B cell (primary cell): Measurements from ENCODE around the gene ESR1. TPM values are rescaled to one million over a fixed set of nuclear protein-coding genes. Genes with fewer than 3 reads are reported as not detected.

ENCODE experiments used
- ATAC-seq: fragments of 200-7000 bp; cut with Tn5 transposase; one replicate; pipeline ENCODE4 v1.10.0; 2021; ENCODE audit warnings: low read depth, mild to moderate bottlenecking, moderate number of reproducible peaks, moderate library complexity
- CTCF ChIA-PET: fragments of 350-600 bp; sonication (Branson Sonifier 250); formaldehyde crosslinking; loops from one replicate; lab custom pipeline; 2021; ENCODE audit warnings: antibody characterized with exemption, inconsistent platforms; lab: Charles Lee
- POLR2A ChIA-PET: fragments of 350-600 bp; sonication (Branson Sonifier 250); formaldehyde crosslinking; loops from one replicate; lab custom pipeline; 2021; ENCODE audit warnings: antibody characterized with exemption; lab: Charles Lee
- DNase-seq: peaks from one replicate; pipeline ENCODE4 v3.0.0; 2013
- H2AFZ ChIP-seq: 2 replicates; pipeline ENCODE4 v1.6.1; 2012; ENCODE audit warnings: mild to moderate bottlenecking, low read depth, low read length; ENCODE audit not compliant: insufficient read depth, poor library complexity, severe bottlenecking
- H3K27ac ChIP-seq, 2 donors: 1 replicate in 1 of 2; 2 replicates in 1 of 2; pipeline ENCODE4 v1.5.1; 2012 to 2013; ENCODE audit warnings: low read length in 2 of 2, mild to moderate bottlenecking in 2 of 2, moderate library complexity in 1 of 2
- H3K27me3 ChIP-seq, 4 experiments: fragments of 200-600 bp in 1 of 4; sonication (generic) in 1 of 4; replicated peaks in 1 of 4; 1 replicate in 2 of 4; 2 replicates in 2 of 4; pipeline versions ENCODE4 v1.6.1 to v1.7.0; 2013 to 2016; ENCODE audit warnings: low read length in 3 of 4, mild to moderate bottlenecking in 2 of 4, mixed read lengths in 1 of 4, moderate library complexity in 1 of 4; ENCODE audit not compliant: insufficient read depth in 4 of 4, control insufficient read depth in 3 of 4; ENCODE audit errors: control extremely low read depth in 1 of 4
- H3K36me3 ChIP-seq, 2 experiments: replicated peaks in 1 of 2; 1 replicate in 1 of 2; 2 replicates in 1 of 2; pipeline versions ENCODE4 v1.6.1 to v1.7.1; 2013; ENCODE audit warnings: low read length in 1 of 2; ENCODE audit not compliant: insufficient read depth in 2 of 2, control insufficient read depth in 1 of 2; ENCODE audit errors: control extremely low read depth in 1 of 2, extremely low read depth in 1 of 2
- H3K4me1 ChIP-seq, 2 donors: fragments of 200-600 bp in 1 of 2; sonication (generic) in 1 of 2; 1 replicate in 1 of 2; 2 replicates in 1 of 2; pipeline versions ENCODE4 v1.5.1 to v1.6.1; 2013 to 2017; ENCODE audit warnings: low read length in 2 of 2; ENCODE audit not compliant: control insufficient read depth in 2 of 2, insufficient read depth in 2 of 2
- H3K4me2 ChIP-seq: replicated peaks from 2 replicates; pipeline ENCODE3; 2012; ENCODE audit warnings: mild to moderate bottlenecking, low read depth, low read length; ENCODE audit not compliant: poor library complexity, severe bottlenecking
- H3K4me3 ChIP-seq, 5 experiments: fragments of 200-600 bp in 1 of 5; sonication (generic) in 1 of 5; 1 replicate in 3 of 5; 2 replicates in 2 of 5; pipeline versions ENCODE4 v1.5.1 to v1.7.0; 2011 to 2016; ENCODE audit warnings: low read length in 4 of 5, mild to moderate bottlenecking in 4 of 5, low read depth in 2 of 5, control low read depth in 1 of 5, moderate library complexity in 1 of 5; ENCODE audit not compliant: insufficient read depth in 1 of 5; ENCODE audit errors: control extremely low read depth in 1 of 5, extremely low read depth in 1 of 5
- H3K79me2 ChIP-seq: fragments of 200-600 bp; sonication (generic); one replicate; pipeline ENCODE4 v1.6.0; 2016; ENCODE audit warnings: low read length; ENCODE audit not compliant: control insufficient read depth, insufficient read depth
- H3K9ac ChIP-seq: fragments of 200-600 bp; sonication (generic); 2 replicates; pipeline ENCODE4 v1.6.1; 2017; ENCODE audit warnings: mild to moderate bottlenecking, low read length, moderate library complexity
- H3K9me3 ChIP-seq, 3 donors: one replicate each; pipeline versions ENCODE4 v1.6.1 to v1.7.1; 2013; ENCODE audit warnings: low read length in 2 of 3; ENCODE audit not compliant: control insufficient read depth in 2 of 3, insufficient read depth in 1 of 3; ENCODE audit errors: control extremely low read depth in 1 of 3
- H4K20me1 ChIP-seq: 2 replicates; pipeline ENCODE4 v1.6.0; 2012; ENCODE audit warnings: mild to moderate bottlenecking, low read length; ENCODE audit not compliant: insufficient read depth, control insufficient read depth, poor library complexity, severe bottlenecking
- H3K27ac Mint-ChIP-seq: one replicate; pipeline ENCODE4 v1.8.0; 2021; ENCODE audit warnings: mixed read lengths
- H3K27me3 Mint-ChIP-seq: one replicate; pipeline ENCODE4 v1.8.0; 2021; ENCODE audit warnings: mixed read lengths
- H3K4me1 Mint-ChIP-seq: one replicate; pipeline ENCODE4 v1.8.0; 2021; ENCODE audit warnings: mixed read lengths
- H3K4me3 Mint-ChIP-seq: one replicate; pipeline ENCODE4 v1.8.0; 2021; ENCODE audit warnings: mixed read lengths
- H3K9me3 Mint-ChIP-seq: one replicate; pipeline ENCODE4 v1.8.0; 2022; ENCODE audit warnings: mixed read lengths; ENCODE audit not compliant: insufficient read depth
- EZH2 ChIP-seq: IDR thresholded peaks from 2 replicates; pipeline ENCODE4 v1.6.1; 2012; ENCODE audit warnings: borderline replicate concordance, low read depth, mild to moderate bottlenecking, moderate library complexity, low read length; ENCODE audit not compliant: insufficient read depth, poor library complexity, severe bottlenecking
- WGBS: methylation state at CpG from one replicate; pipeline ENCODE4 v1.1.5; 2013; ENCODE audit warnings: missing lambda C conversion rate; ENCODE audit not compliant: insufficient coverage; 5-methylcytosine and 5-hydroxymethylcytosine counted together
- intact Hi-C: fragments of 100-400 bp; cut with micrococcal nuclease; formaldehyde crosslinking; loops from one replicate; pipeline ENCODE4 v1.10.0; 2022
- polyA plus RNA-seq: library from polyadenylated mRNA; depleted of rRNA; stranded (reverse); fragments of >200 nt; gene quantifications from 2 replicates; pipeline ENCODE4 v1.2.3, GENCODE V29; 2012
- total RNA-seq, 2 donors: library from RNA; stranded (reverse); fragments of 120-200 nt in 1 of 2; gene quantifications; 1 replicate in 1 of 2; 2 replicates in 1 of 2; pipeline versions ENCODE4 v1.2.3 to v1.2.4, GENCODE V29; 2013 to 2022
- TF ChIP-seq, protein P1 (sequence below): fragments of 200-600 bp; IDR thresholded peaks from one replicate; pipeline ENCODE4 v1.8.0; 2022; ENCODE audit warnings: antibody characterized with exemption, mild to moderate bottlenecking

Gene ESR1
- total and polyA plus RNA-seq, 2 donors (not counting 1 experiment from before 2014, with no cell fraction given), result 0.46 to 5.9 TPM

DNA sequence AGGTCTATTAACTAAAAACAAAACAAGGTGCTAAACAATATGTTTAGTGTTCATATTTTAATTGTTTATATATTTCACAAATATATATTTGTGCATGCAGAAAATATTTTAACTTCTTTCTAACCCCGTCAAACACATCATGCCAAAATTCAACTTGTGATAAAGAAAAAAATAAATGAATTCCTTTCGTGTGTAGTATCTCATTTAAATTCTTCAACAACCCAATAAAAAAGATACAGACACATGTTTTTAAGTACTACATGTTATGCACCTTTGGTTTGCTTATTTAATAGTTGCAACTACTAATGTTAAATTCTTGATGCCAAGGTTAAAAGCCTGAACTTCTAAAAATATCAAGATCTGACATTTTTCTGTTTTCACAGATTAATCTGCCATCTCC is 252.4 kb downstream of the ESR1 start:
- Histone ChIP-seq H3K4me2 (no peak overlapping the region), H3K9me3 (no peaks in the 10 kb centered on the region), H3K36me3 (no peaks in the 10 kb centered on the region), H4K20me1 (no peaks in the 10 kb centered on the region), H3K79me2 (no peaks in the 10 kb centered on the region), H3K9ac (no peak overlapping the region), H3K27me3 (no peaks in the 10 kb centered on the region), H3K4me1 (no peaks in the 10 kb centered on the region), H3K4me3 (no peak overlapping the region), H3K27ac (no peak overlapping the region), H2AFZ (no peak overlapping the region)
- ATAC-seq (no peak), DNase-seq (no peak)
- Mint-ChIP-seq H3K27me3 (no peaks in the 10 kb centered on the region), H3K9me3 (no peaks in the 10 kb centered on the region), H3K4me1 (no peaks in the 10 kb centered on the region), H3K27ac (no peak overlapping the region), H3K4me3 (no peak overlapping the region)
- no CpG with 5 or more reads among the region's 2 CpGs for WGBS
- ChIA-PET CTCF (interaction anchor here (0.6 kb wide), 1 partner anchor 116 kb away, joined by 3 read pairs; no protein-coding TSS in a partner anchor), POLR2A (no interaction called here)
- intact Hi-C loops, result no loop called here
- no peak for TF ChIP-seq EZH2
- TF ChIP-seq, protein P1, sequence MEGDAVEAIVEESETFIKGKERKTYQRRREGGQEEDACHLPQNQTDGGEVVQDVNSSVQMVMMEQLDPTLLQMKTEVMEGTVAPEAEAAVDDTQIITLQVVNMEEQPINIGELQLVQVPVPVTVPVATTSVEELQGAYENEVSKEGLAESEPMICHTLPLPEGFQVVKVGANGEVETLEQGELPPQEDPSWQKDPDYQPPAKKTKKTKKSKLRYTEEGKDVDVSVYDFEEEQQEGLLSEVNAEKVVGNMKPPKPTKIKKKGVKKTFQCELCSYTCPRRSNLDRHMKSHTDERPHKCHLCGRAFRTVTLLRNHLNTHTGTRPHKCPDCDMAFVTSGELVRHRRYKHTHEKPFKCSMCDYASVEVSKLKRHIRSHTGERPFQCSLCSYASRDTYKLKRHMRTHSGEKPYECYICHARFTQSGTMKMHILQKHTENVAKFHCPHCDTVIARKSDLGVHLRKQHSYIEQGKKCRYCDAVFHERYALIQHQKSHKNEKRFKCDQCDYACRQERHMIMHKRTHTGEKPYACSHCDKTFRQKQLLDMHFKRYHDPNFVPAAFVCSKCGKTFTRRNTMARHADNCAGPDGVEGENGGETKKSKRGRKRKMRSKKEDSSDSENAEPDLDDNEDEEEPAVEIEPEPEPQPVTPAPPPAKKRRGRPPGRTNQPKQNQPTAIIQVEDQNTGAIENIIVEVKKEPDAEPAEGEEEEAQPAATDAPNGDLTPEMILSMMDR, result no peak

DNA sequence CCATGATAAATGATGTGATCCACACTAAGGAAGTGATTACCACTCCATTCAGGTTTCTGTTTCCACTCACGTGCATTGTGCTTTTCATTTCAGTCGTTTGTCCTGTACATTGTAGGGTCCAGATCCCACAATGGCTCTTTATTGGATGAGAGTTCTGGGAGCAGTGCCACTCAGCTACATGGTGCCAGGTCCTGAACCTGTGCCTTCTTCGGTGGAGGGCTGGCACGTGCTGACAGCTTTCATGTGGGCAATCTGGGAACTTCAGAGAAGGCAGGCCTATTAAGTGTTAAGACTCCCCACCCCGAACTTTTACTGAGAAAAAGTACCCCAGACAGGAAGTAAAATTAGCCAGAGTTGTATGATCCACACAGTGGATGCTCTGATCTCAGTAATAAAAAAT is 255.0 kb downstream of the ESR1 start:
- no peak overlapping the region for H3K27ac Mint-ChIP-seq
- ChIA-PET POLR2A (no interaction called here), CTCF (no interaction called here)
- 60% methylated on average over 1 of the region's 5 CpGs for WGBS
- H3K36me3 ChIP-seq, result no peaks in the 10 kb centered on the region
- H3K9me3 Mint-ChIP-seq, result no peaks in the 10 kb centered on the region
- no peaks in the 10 kb centered on the region for H3K4me1 Mint-ChIP-seq
- H3K4me3 Mint-ChIP-seq, result no peak overlapping the region
- ATAC-seq (no peak), DNase-seq (no peak)
- H2AFZ ChIP-seq, result no peak overlapping the region
- H3K4me1 ChIP-seq, result no peaks in the 10 kb centered on the region
- H3K27me3 Mint-ChIP-seq, result no peaks in the 10 kb centered on the region
- no peaks in the 10 kb centered on the region for H3K27me3 ChIP-seq
- no peaks in the 10 kb centered on the region for H3K9me3 ChIP-seq
- intact Hi-C loops, result no loop called here
- no peaks in the 10 kb centered on the region for H4K20me1 ChIP-seq
- H3K9ac ChIP-seq, result no peak overlapping the region
- no peak overlapping the region for H3K4me3 ChIP-seq
- no peak overlapping the region for H3K27ac ChIP-seq
- no peak for TF ChIP-seq EZH2
- TF ChIP-seq, protein P1, result no peak
- H3K4me2 ChIP-seq, result no peak overlapping the region
- H3K79me2 ChIP-seq, result no peaks in the 10 kb centered on the region
